Astrocyte of the cerebellum (primary cell): ENCODE results near the gene TUSC2.

Experiments used
- DNase-seq: peaks from one replicate; pipeline ENCODE4 v3.0.0-alpha.2; 2011; ENCODE audit warnings: low read depth
- H3K4me3 ChIP-seq: 2 replicates; pipeline ENCODE4 v1.5.1; 2011; ENCODE audit warnings: mild to moderate bottlenecking, low read depth, low read length, moderate library complexity
- in situ Hi-C: cut with HindIII; loops from 2 replicates; pipeline ENCODE4 v1.10.0; 2017; ENCODE audit warnings: low sequenced_read_pairs
- TF ChIP-seq, protein P1 (sequence below): IDR thresholded peaks from 2 replicates; pipeline ENCODE4 v1.5.1; 2012; ENCODE audit warnings: low read length, low read depth, moderate library complexity, mild to moderate bottlenecking; ENCODE audit errors: missing control alignments

TUSC2 gene

DNA sequence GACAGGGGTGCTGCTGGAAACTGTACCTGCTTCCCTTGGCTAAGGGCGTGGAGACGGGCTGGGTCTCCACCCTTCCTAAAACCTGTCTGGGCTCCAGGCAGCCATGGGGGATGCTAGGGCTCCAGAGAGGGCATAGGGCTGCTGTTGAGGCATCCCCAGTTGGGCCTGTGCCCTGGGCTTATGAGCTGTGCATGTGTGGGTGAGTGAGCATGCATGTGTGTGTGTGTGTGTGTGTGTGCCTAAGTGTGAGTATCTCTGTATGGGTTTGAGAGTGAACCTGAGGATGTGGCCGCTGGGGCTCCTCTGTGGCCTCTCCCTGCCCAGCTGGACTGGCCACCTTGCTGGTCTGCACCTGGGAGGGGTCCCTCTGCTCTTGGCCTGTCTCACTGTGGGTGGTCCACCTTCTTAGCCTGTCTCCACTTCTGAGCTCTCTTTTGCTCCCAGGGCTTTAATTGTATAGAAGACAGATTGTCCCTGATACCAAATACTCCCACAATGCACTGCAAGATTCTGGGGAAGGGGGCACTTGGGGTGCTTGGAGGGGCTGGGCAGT is 43.2 kb upstream of the TUSC2 start:
- TF ChIP-seq, protein P1, sequence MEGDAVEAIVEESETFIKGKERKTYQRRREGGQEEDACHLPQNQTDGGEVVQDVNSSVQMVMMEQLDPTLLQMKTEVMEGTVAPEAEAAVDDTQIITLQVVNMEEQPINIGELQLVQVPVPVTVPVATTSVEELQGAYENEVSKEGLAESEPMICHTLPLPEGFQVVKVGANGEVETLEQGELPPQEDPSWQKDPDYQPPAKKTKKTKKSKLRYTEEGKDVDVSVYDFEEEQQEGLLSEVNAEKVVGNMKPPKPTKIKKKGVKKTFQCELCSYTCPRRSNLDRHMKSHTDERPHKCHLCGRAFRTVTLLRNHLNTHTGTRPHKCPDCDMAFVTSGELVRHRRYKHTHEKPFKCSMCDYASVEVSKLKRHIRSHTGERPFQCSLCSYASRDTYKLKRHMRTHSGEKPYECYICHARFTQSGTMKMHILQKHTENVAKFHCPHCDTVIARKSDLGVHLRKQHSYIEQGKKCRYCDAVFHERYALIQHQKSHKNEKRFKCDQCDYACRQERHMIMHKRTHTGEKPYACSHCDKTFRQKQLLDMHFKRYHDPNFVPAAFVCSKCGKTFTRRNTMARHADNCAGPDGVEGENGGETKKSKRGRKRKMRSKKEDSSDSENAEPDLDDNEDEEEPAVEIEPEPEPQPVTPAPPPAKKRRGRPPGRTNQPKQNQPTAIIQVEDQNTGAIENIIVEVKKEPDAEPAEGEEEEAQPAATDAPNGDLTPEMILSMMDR: no peak
- DNase-seq: no peak
- no peak overlapping the region for H3K4me3 ChIP-seq
- in situ Hi-C loops: no loop called here

DNA sequence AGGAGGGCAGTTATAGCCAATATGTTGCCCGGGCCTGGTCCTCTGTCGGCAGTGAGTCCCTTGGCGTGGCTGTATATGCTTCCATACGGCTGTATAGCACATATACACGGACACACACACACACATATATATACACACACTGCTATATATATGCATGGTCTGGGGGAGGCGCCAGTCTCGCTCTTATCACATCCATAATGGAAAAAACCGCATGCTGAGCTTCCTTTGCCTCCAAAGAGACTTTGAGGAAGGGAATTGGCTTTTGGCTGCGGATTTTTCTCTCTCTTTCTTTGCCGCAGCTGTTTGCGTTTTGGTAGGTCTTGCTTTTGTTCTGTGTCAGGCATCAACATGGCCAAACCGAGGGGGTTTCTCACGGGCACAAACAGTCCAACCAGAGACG is 42.6 kb upstream of the TUSC2 start:
- in situ Hi-C loops: no loop called here
- TF ChIP-seq, protein P1: peak; percentile 32
- H3K4me3 ChIP-seq: no peak overlapping the region
- DNase-seq: no peak

DNA sequence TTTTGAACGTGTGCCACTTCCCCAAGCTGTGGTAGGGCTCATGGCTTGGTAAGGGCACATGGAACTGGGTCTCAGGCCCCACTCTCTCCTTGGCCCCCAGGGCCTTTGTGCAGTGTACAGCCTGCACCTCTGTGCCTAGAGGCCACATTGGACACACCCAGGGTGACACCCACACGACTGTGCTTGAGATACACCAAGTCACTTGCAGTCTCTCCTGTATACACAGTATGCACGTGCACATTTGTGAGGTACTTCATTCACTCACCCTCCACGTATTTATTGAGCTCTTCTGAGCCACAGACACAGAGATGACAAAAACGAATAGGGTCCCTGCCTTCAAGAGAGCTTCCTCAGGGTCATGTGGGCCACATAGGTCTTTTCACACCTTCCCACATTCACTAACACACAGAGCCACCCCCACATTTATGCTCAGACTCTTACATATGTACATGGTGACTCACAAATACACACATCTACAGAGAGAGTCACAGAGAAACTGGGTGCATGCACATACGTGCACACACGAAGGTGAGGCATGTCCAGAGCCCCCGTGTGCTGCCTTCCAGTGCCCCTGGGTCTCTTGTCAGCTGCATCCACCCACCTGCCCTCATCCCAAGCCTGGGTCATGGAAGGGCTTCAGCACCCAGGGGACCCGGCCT is 41.1 kb upstream of the TUSC2 start:
- no peak for DNase-seq
- no peak overlapping the region for H3K4me3 ChIP-seq
- TF ChIP-seq, protein P1: no peak
- in situ Hi-C loops: no loop called here

DNA sequence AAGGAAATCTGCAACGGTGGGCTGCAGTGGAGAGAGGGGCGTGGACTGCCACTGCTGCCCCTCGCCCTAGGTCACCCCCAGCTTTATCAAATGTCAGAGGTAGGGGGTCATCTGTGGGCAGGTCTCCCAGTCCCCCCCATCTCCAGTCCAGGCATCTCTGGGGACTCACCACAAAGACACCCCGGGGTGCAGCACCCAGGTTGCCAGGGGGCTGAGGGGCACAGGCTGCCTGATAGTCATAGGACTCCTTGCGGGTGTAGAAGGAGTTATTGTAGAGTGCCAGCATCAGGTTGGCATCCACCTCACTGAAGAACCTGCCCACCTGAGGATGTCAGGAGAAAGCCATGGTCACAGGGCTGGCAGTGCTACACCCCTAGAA is 37.8 kb upstream of the TUSC2 start:
- no peak for DNase-seq
- in situ Hi-C loops: no loop called here
- H3K4me3 ChIP-seq: no peak overlapping the region
- TF ChIP-seq, protein P1: no peak

DNA sequence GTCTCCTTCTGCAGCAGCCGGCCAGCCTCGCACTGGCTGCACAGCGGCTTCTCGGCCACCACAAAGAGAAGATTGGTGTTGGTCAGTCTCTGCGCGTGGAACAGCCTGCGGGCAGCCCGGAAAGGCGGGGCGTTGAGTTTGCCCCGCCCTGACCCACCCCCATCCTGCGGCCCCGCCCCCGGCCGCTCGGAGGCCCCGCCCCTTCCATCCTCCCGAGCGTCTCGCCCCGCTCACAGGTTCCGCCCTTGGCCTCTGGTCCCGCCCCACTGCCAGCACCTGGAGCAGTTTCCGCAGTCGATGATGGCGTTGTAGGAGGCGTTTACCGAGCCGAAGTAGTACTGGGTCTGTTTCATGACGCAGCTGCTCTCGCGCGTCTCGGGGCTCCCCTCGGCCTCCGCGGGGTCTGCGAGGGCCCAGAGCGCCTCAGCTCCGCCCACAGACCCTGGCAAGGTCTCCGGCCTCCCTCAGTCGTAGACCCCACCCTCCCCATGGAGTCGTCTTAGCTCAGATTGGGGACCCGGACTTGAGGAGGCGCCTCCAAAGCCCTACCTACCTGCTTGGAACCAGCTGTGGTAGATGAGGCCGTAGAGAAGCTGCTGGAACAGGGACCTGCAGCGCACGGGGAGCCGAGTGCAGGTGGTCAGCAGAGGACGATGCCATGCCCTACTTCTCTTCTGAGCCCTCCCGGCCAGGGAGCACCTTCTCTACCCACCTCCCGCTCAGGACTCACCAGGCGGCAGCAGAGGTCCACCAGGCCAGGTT is 37.2 kb upstream of the TUSC2 start:
- TF ChIP-seq, protein P1: no peak
- DNase-seq: no peak
- in situ Hi-C loops: no loop called here
- peak overlapping the region; percentile 41 for H3K4me3 ChIP-seq

DNA sequence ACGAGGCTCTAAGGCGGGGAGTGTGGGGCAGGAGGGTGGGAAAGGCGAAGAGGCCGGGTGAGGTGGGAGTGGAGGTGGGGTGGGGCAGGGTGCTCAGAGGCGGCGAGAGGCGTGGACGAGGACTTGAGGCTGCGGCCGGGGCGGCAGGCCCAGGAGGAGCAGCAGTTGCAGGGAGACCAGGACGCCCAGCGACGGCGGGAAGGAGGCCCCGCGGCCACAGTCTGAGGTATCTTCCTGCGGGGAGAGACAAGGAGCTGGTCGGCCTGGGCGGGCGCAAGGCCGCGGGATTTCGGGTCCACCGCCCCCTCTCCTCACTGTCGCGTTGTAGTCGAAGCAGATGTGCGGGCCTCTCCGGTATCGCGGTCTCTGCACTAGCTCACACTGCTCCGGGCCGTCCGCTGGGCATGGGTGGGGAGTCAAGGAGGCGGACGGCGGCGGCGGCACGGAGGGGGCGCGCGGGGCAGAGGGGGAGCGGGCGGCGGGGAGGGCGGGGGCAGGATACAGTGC is 36.6 kb upstream of the TUSC2 start:
- in situ Hi-C loops: no loop called here
- TF ChIP-seq, protein P1: no peak
- peak overlapping the region; percentile 41 for H3K4me3 ChIP-seq
- no peak for DNase-seq
